CD1c-positive myeloid dendritic cell (primary cell): Measurements from ENCODE around the gene GORAB.

Experiments
- DNase-seq: peaks from one replicate; pipeline ENCODE4 v3.0.0-alpha.2; 2016; ENCODE audit errors: extremely low spot score

The GORAB gene

GRCh38 chr1:170531758-170532657 lies at the start of gene GORAB:
Gene GORAB (plus strand): TSS chr1:170532166. CDS start chr1:170532224, 58 bp downstream.
- peak; percentile 93 for DNase-seq

- no peak for DNase-seq
Measured at GRCh38 chr1:170483051-170483450, 48.9 kb upstream of the GORAB start.

GRCh38 chr1:170487503-170487902 lies 44.5 kb upstream of the GORAB start:
- no peak for DNase-seq

GRCh38 chr1:170491291-170491690 lies 40.7 kb upstream of the GORAB start:
- no peak for DNase-seq

- no peak for DNase-seq
Measured at GRCh38 chr1:170494369-170494768, 37.6 kb upstream of the GORAB start.

GRCh38 chr1:170495006-170495405 lies 37.0 kb upstream of the GORAB start:
- DNase-seq = no peak

- no peak for DNase-seq
Measured at GRCh38 chr1:170498876-170499275, 33.1 kb upstream of the GORAB start.

- DNase-seq = no peak
Measured at GRCh38 chr1:170503665-170504064, 28.3 kb upstream of the GORAB start.

GRCh38 chr1:170510163-170510562 lies 21.8 kb upstream of the GORAB start:
- DNase-seq = no peak

GRCh38 chr1:170511038-170511437 lies 20.9 kb upstream of the GORAB start:
- DNase-seq = no peak

- no peak for DNase-seq
Measured at GRCh38 chr1:170513138-170513537, 18.8 kb upstream of the GORAB start.

GRCh38 chr1:170518185-170518834 lies 13.7 kb upstream of the GORAB start:
- DNase-seq = no peak

- DNase-seq = no peak
Measured at GRCh38 chr1:170518965-170519364, 13.0 kb upstream of the GORAB start.

- DNase-seq = no peak
Measured at GRCh38 chr1:170520601-170521000, 11.4 kb upstream of the GORAB start.

GRCh38 chr1:170521818-170522217 lies 10.1 kb upstream of the GORAB start:
- no peak for DNase-seq

- DNase-seq = no peak
Measured at GRCh38 chr1:170530972-170531757, 801 bp upstream of the GORAB start.

- peak; percentile 38 for DNase-seq
Measured at GRCh38 chr1:170533298-170533697, 1.3 kb downstream of the GORAB start.

GRCh38 chr1:170534626-170535147 lies 2.7 kb downstream of the GORAB start:
- DNase-seq = no peak

GRCh38 chr1:170535418-170535817 lies 3.5 kb downstream of the GORAB start:
- DNase-seq = no peak

- no peak for DNase-seq
Measured at GRCh38 chr1:170536924-170537551, 5.1 kb downstream of the GORAB start.

- DNase-seq = no peak
Measured at GRCh38 chr1:170537798-170538503, 6.0 kb downstream of the GORAB start.
